SK-N-SH (cell line): ENCODE data around the gene DGCR6L.
"Not testable (repeated sequence)": the region's sequence is repeated elsewhere in the genome, so short reads cannot be mapped to it uniquely, and the experiment has no call there.

Experiments used
- FOXJ3 ChIP-seq: sonication (generic); formaldehyde crosslinking; IDR thresholded peaks from 2 replicates; pipeline ENCODE4 v1.5.1; 2020; ENCODE audit warnings: mild to moderate bottlenecking, missing genetic modification reagents
- MXI1 ChIP-seq: IDR thresholded peaks from 2 replicates; pipeline ENCODE4 v1.6.1; 2012; ENCODE audit warnings: mild to moderate bottlenecking, low read depth, low read length, improper control_type of control experiment
- POLR2AphosphoS5 ChIP-seq: IDR thresholded peaks from 2 replicates; pipeline ENCODE4 v1.6.1; 2012; ENCODE audit warnings: low read depth, low read length
- RCOR1 ChIP-seq: fragments of 150-350 bp; IDR thresholded peaks from 2 replicates; pipeline ENCODE4 v1.6.1; 2017; ENCODE audit warnings: antibody characterized with exemption, low read length
- TF ChIP-seq, protein P1 (sequence below): fragments of 200-600 bp; sonication (generic); IDR thresholded peaks from 2 replicates; pipeline ENCODE4 v1.6.1; 2017; ENCODE audit warnings: antibody characterized with exemption, mild to moderate bottlenecking, moderate library complexity

DNA sequence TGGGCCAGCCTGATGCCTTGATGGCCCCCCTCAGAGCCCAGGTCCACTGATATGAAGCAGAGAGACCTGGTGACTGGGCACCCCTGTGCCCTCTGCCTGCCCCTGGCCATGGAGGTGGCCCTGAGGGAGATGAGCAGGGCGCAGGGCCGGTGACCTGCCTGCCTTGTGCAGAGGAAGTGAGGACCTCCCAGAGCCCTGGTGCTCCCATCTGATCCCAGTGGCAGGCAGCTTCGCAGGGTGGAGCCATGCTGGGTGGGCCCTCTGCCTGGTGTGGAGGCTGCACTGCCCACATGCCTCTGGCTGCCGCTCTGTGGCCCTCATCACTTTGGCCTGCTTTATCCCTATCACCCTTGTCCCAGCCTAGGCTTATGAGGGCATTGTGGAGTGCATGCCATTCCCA lies 50.7 kb downstream of the DGCR6L start:
- TF ChIP-seq, protein P1, sequence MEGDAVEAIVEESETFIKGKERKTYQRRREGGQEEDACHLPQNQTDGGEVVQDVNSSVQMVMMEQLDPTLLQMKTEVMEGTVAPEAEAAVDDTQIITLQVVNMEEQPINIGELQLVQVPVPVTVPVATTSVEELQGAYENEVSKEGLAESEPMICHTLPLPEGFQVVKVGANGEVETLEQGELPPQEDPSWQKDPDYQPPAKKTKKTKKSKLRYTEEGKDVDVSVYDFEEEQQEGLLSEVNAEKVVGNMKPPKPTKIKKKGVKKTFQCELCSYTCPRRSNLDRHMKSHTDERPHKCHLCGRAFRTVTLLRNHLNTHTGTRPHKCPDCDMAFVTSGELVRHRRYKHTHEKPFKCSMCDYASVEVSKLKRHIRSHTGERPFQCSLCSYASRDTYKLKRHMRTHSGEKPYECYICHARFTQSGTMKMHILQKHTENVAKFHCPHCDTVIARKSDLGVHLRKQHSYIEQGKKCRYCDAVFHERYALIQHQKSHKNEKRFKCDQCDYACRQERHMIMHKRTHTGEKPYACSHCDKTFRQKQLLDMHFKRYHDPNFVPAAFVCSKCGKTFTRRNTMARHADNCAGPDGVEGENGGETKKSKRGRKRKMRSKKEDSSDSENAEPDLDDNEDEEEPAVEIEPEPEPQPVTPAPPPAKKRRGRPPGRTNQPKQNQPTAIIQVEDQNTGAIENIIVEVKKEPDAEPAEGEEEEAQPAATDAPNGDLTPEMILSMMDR, result not testable (repeated sequence)
- TF ChIP-seq MXI1; RCOR1; FOXJ3 (CRISPR knock-in tag); POLR2AphosphoS5: not testable (repeated sequence)
